GM21447 (cell line): ENCODE measurements around the gene PRSS21.

Experiments used
- ATAC-seq: cut with Tn5 transposase; IDR thresholded peaks from one replicate; pipeline ENCODE4 v1.9.1; 2021; ENCODE audit not compliant: unreplicated experiment

Gene PRSS21

GRCh38 chr16:2840914-2841313, 23.9 kb downstream of the PRSS21 start:
- no peak for ATAC-seq

- ATAC-seq = no peak
Observed at GRCh38 chr16:2841606-2842339, 24.7 kb downstream of the PRSS21 start.

GRCh38 chr16:2842340-2843000, 25.4 kb downstream of the PRSS21 start:
- ATAC-seq = no peak

GRCh38 chr16:2843526-2843925, 26.5 kb downstream of the PRSS21 start:
- ATAC-seq = no peak

GRCh38 chr16:2845116-2845515, 28.1 kb downstream of the PRSS21 start:
- no peak for ATAC-seq

- no peak for ATAC-seq
Observed at GRCh38 chr16:2846511-2847310, 29.7 kb downstream of the PRSS21 start.

- ATAC-seq = no peak
Observed at GRCh38 chr16:2848933-2849725, 32.1 kb downstream of the PRSS21 start.

GRCh38 chr16:2852003-2852730, 35.1 kb downstream of the PRSS21 start:
- ATAC-seq = no peak

- ATAC-seq = no peak
Observed at GRCh38 chr16:2852731-2853507, 35.9 kb downstream of the PRSS21 start.

GRCh38 chr16:2853531-2854073, 36.6 kb downstream of the PRSS21 start:
- ATAC-seq = no peak

GRCh38 chr16:2854700-2855309, 37.8 kb downstream of the PRSS21 start:
- no peak for ATAC-seq

GRCh38 chr16:2855536-2855935, 38.5 kb downstream of the PRSS21 start:
- no peak for ATAC-seq

GRCh38 chr16:2856061-2856670, 39.1 kb downstream of the PRSS21 start:
- ATAC-seq = no peak

- no peak for ATAC-seq
Observed at GRCh38 chr16:2856686-2857450, 39.8 kb downstream of the PRSS21 start.

- ATAC-seq = no peak
Observed at GRCh38 chr16:2857451-2858244, 40.6 kb downstream of the PRSS21 start, which contains the start of gene PRSS22. Gene PRSS22, minus strand, starts transcription at chr16:2858170. Its CDS starts 66 bp downstream, at chr16:2858104.

- ATAC-seq = no peak
Observed at GRCh38 chr16:2858245-2859025, 41.4 kb downstream of the PRSS21 start.
